ENCODE results near the gene DCDC1. TPM values are rescaled to one million over a fixed set of nuclear protein-coding genes. Genes with fewer than 3 reads are reported as not detected.
A peak's percentile ranks its signal among the peaks of the same experiment; 100 is the strongest.

The DCDC1 gene, protein sequence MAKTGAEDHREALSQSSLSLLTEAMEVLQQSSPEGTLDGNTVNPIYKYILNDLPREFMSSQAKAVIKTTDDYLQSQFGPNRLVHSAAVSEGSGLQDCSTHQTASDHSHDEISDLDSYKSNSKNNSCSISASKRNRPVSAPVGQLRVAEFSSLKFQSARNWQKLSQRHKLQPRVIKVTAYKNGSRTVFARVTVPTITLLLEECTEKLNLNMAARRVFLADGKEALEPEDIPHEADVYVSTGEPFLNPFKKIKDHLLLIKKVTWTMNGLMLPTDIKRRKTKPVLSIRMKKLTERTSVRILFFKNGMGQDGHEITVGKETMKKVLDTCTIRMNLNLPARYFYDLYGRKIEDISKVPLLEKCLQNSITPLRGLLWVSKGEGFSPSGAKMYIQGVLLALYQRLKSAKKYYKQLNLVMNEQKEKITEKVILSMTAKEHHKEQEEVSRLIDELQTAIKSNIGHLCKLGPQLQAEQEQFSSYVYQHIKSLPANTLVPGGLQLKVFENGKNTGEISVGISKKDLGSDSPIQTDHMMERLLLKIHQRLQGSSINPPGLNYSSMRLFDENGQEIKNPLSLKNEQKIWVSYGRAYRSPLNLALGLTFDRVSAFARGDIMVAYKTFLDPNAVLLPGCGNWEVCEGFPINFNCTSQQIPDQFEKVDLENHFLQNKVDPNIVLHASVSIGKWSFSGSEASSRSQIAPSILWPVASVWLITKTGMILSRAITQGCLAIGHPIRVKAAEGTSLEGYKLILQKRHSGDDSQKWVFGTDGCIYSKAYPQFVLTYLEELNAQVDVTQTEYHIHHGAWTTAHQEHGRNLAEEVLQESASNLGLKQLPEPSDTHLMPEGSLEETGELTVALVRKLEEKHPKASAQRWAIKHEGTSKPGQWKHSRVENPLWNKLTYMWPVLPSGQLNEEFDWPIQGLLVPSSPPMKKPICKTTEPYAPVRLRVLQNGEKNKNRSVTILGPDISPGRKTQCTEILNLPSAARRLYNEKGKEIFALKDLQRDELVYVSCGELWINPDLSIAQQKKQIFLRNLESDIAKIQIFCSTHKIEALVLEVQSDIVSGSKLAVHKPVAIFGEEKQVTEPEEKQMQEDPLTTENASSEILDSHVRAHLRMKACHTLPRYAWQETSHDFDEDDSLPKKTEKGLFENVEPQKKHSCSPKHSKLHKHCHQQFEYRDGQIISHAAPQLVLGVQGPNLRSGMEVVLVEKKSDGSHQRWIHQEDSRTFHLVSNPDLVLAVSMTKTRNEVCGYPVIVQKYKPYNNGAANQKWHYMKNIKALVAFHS (N-terminal part only)
- total RNA-seq (2022) (0.68 TPM in 1 of 2 replicates, not detected in the other), Bru-seq, nascent RNA (percentile 13 among the genes with signal in this experiment), BruChase-seq, experiment 1, labeled RNA remaining after a 6-hour chase (percentile 11 among the genes with signal in this experiment), BruChase-seq, experiment 2, labeled RNA remaining after a 2-hour chase (percentile 11 among the genes with signal in this experiment)
- long read RNA-seq = 0 reads

DNA sequence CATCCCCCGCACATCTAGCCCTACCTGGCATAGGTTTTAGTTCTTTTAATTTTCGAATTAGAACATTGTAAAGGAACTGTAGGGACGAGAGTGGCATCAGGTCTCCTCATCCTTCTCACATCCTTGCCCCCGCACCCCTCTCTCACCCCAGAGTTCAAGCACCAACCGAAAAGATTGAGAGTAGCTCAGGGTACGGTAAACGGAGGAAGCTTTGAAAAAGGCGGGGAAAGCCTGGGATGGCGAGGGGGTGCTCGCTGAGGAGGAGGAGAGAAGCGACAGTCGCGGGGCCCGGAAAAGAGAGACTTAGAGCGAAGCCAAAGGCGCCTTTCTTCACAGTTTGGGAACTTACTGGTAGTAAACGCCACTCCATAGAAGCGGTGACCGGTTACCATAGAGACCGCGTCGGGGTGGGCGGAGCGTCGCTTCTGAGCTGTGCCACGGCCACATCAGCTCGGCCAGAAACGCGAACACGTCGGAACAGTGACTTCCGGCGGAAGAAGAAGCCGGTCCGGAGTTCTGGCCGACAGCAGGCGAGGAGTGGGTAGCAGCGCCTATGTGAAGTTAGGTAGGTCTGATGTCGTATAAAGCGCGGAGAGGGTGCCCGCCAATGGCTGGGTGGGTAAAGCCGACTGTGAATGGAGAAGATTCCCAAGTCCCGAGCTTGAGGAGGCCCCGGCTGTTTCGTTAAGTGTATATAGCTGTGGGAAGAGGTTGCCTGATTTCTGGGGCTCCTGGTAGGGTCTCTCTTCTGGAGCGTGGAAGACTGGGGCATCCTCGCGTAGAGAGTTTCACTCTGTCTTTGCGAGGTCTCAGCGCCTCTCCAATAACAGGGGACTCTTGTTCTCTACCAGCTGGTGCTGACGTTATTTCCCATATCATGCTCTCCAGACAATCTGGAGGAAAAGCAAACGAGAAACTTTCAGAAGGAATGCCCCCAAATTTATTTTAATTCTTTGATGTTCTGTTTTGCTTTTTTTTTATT is at the start of gene DCDC1, which contains the start of gene DNAJC24:
Gene DCDC1, minus strand, starts transcription at position 392 of the 982 bp plus-strand sequence. CDS start 41,459 bp downstream, outside the sequence.
Gene DNAJC24, plus strand, starts transcription at position 513 of the 982 bp plus-strand sequence. CDS start 889 bp downstream, outside the sequence.
- DNase-seq = peak; percentile 88
- Mint-ChIP-seq H3K4me1 (ENCODE audit: low read depth, unreplicated experiment) (no peaks in the 10 kb centered on the region), H3K27ac (ENCODE audit: unreplicated experiment) (peak within 1 kb of the TSS; percentile 97), H3K4me3 (ENCODE audit: low read depth, unreplicated experiment) (peak within 1 kb of the TSS; percentile 100), H3K27me3 (ENCODE audit: unreplicated experiment) (peaks cover 14% of the 10 kb centered on the region), H3K9me3 (ENCODE audit: low read depth, unreplicated experiment) (no peaks in the 10 kb centered on the region), H3K36me3 (ENCODE audit: insufficient read depth, unreplicated experiment) (peaks cover 19% of the 10 kb centered on the region)
- intact Hi-C loops (cut with micrococcal nuclease; ENCODE audit: unreplicated experiment) = loop anchor here (2.0 kb wide), 1 partner anchor 131 kb away; no protein-coding TSS in a partner anchor
- TSS peak; percentile 42 for BruUV-seq (replicated peaks)
- TF ChIP-seq, protein P1, sequence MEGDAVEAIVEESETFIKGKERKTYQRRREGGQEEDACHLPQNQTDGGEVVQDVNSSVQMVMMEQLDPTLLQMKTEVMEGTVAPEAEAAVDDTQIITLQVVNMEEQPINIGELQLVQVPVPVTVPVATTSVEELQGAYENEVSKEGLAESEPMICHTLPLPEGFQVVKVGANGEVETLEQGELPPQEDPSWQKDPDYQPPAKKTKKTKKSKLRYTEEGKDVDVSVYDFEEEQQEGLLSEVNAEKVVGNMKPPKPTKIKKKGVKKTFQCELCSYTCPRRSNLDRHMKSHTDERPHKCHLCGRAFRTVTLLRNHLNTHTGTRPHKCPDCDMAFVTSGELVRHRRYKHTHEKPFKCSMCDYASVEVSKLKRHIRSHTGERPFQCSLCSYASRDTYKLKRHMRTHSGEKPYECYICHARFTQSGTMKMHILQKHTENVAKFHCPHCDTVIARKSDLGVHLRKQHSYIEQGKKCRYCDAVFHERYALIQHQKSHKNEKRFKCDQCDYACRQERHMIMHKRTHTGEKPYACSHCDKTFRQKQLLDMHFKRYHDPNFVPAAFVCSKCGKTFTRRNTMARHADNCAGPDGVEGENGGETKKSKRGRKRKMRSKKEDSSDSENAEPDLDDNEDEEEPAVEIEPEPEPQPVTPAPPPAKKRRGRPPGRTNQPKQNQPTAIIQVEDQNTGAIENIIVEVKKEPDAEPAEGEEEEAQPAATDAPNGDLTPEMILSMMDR (IDR thresholded peaks at IDR 0.05; ENCODE audit: unreplicated experiment) = no peak
- CTCF ChIA-PET = interaction anchor here (0.6 kb wide), 1 partner anchor 123 kb away, joined by 4 read pairs; no protein-coding TSS in a partner anchor

DNA sequence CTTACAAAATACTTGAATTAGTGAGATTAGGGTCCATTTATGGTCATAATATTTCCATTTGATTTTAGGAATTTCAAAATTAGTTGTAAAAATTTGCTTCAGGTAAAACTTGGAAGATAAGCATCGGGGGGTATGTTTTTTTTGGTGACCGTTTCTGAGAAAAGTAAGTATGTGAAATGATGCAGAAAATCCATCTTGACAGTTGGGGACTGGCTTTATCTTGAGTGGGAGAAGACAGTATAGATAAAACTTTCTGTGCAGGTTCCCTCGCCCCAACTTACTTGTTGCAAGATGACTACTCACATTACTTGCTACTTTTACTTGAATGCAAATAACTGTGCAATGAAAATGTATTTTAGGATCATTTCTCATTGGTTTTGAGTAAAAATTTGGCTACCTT is 49.6 kb upstream of the DCDC1 start:
- Mint-ChIP-seq H3K36me3 (ENCODE audit: insufficient read depth, unreplicated experiment) (no peaks in the 10 kb centered on the region), H3K27me3 (ENCODE audit: unreplicated experiment) (no peaks in the 10 kb centered on the region), H3K4me3 (ENCODE audit: low read depth, unreplicated experiment) (no peak overlapping the region), H3K27ac (ENCODE audit: unreplicated experiment) (no peak overlapping the region), H3K4me1 (ENCODE audit: low read depth, unreplicated experiment) (no peaks in the 10 kb centered on the region), H3K9me3 (ENCODE audit: low read depth, unreplicated experiment) (no peaks in the 10 kb centered on the region)
- DNase-seq = no peak
- CTCF ChIA-PET = no interaction called here
- intact Hi-C loops (cut with micrococcal nuclease; ENCODE audit: unreplicated experiment) = no loop called here
- TF ChIP-seq, protein P1 (IDR thresholded peaks at IDR 0.05; ENCODE audit: unreplicated experiment) = no peak
- no TSS peak for BruUV-seq (replicated peaks)

DNA sequence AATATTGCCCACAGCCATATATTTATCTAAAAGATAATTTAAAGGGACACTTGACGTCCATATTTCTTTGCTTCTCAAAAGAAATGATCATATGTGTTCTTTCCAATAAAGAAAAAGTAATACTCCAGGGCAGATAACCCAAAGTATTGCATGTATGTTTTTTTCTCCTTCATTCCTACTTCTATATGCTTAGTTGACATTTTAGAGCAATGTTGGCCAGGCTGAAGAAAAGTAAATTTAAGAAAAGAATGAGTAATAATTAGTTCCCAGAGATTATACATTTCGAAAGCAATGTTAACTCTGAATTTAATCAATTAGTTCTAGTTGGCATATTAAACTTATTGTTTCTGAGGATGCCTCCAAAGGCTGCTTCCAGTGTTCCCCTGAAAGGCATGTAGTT is 48.3 kb upstream of the DCDC1 start:
- BruUV-seq (replicated peaks) = no TSS peak
- Mint-ChIP-seq H3K27ac (ENCODE audit: unreplicated experiment) (no peak overlapping the region), H3K9me3 (ENCODE audit: low read depth, unreplicated experiment) (no peaks in the 10 kb centered on the region), H3K36me3 (ENCODE audit: insufficient read depth, unreplicated experiment) (no peaks in the 10 kb centered on the region), H3K4me3 (ENCODE audit: low read depth, unreplicated experiment) (no peak overlapping the region), H3K4me1 (ENCODE audit: low read depth, unreplicated experiment) (no peaks in the 10 kb centered on the region), H3K27me3 (ENCODE audit: unreplicated experiment) (no peaks in the 10 kb centered on the region)
- intact Hi-C loops (cut with micrococcal nuclease; ENCODE audit: unreplicated experiment) = no loop called here
- CTCF ChIA-PET = no interaction called here
- TF ChIP-seq, protein P1 (IDR thresholded peaks at IDR 0.05; ENCODE audit: unreplicated experiment) = no peak
- DNase-seq = no peak

Data from Calu3 (cell line).